ENCODE measurements around the gene CERS6. TPM values are rescaled to one million over a fixed set of nuclear protein-coding genes. Genes with fewer than 3 reads are reported as not detected.

CERS6 gene
- total RNA-seq, 1 experiment from 2014 or later = 45.9 TPM

- DNase-seq = no peak
- TF ChIP-seq, protein P1, sequence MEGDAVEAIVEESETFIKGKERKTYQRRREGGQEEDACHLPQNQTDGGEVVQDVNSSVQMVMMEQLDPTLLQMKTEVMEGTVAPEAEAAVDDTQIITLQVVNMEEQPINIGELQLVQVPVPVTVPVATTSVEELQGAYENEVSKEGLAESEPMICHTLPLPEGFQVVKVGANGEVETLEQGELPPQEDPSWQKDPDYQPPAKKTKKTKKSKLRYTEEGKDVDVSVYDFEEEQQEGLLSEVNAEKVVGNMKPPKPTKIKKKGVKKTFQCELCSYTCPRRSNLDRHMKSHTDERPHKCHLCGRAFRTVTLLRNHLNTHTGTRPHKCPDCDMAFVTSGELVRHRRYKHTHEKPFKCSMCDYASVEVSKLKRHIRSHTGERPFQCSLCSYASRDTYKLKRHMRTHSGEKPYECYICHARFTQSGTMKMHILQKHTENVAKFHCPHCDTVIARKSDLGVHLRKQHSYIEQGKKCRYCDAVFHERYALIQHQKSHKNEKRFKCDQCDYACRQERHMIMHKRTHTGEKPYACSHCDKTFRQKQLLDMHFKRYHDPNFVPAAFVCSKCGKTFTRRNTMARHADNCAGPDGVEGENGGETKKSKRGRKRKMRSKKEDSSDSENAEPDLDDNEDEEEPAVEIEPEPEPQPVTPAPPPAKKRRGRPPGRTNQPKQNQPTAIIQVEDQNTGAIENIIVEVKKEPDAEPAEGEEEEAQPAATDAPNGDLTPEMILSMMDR (IDR thresholded peaks at IDR 0.05; ENCODE audit: unreplicated experiment) = no peak
- no peaks in the 10 kb centered on the region for H3K4me1 Mint-ChIP-seq (ENCODE audit: low read depth, unreplicated experiment)
- CTCF ChIA-PET = no interaction called here
- H3K9me3 Mint-ChIP-seq (ENCODE audit: low read depth, unreplicated experiment) = no peaks in the 10 kb centered on the region
- H3K27ac Mint-ChIP-seq (ENCODE audit: unreplicated experiment) = no peak overlapping the region
- BruUV-seq (replicated peaks) = no TSS peak
- H3K27me3 Mint-ChIP-seq (ENCODE audit: unreplicated experiment) = no peaks in the 10 kb centered on the region
- H3K4me3 Mint-ChIP-seq (ENCODE audit: low read depth, unreplicated experiment) = no peak overlapping the region
- H3K36me3 Mint-ChIP-seq (ENCODE audit: insufficient read depth, unreplicated experiment) = no peaks in the 10 kb centered on the region
- intact Hi-C loops (cut with micrococcal nuclease; ENCODE audit: unreplicated experiment) = no loop called here
Observed at GRCh38 chr2:168650139-168650538, 194.1 kb downstream of the CERS6 start.

DNA sequence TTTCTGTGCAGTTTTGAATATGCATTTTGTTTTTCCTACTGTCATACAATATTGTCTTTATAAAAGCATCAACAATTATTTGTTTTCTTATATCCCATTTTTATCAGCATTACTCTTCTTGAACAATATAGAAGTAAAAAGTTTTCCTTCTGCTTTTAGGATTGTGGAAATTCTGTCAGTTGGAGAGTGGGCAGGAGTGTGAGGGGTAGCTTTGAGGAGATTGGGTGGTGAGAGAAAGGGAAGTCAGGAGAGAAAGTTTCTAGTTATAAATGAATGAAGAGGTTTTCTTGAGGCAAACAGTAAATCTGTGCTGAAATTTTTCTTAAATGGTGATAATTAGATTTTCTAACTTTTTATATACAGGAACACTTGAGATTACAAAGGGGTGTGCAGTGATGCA lies 194.7 kb downstream of the CERS6 start:
- Mint-ChIP-seq H3K9me3 (ENCODE audit: low read depth, unreplicated experiment) (no peaks in the 10 kb centered on the region), H3K4me3 (ENCODE audit: low read depth, unreplicated experiment) (no peak overlapping the region), H3K27ac (ENCODE audit: unreplicated experiment) (no peak overlapping the region), H3K27me3 (ENCODE audit: unreplicated experiment) (no peaks in the 10 kb centered on the region), H3K36me3 (ENCODE audit: insufficient read depth, unreplicated experiment) (no peaks in the 10 kb centered on the region), H3K4me1 (ENCODE audit: low read depth, unreplicated experiment) (no peaks in the 10 kb centered on the region)
- BruUV-seq (replicated peaks) = no TSS peak
- CTCF ChIA-PET = no interaction called here
- intact Hi-C loops (cut with micrococcal nuclease; ENCODE audit: unreplicated experiment) = no loop called here
- DNase-seq = no peak
- TF ChIP-seq, protein P1 (IDR thresholded peaks at IDR 0.05; ENCODE audit: unreplicated experiment) = no peak

DNA sequence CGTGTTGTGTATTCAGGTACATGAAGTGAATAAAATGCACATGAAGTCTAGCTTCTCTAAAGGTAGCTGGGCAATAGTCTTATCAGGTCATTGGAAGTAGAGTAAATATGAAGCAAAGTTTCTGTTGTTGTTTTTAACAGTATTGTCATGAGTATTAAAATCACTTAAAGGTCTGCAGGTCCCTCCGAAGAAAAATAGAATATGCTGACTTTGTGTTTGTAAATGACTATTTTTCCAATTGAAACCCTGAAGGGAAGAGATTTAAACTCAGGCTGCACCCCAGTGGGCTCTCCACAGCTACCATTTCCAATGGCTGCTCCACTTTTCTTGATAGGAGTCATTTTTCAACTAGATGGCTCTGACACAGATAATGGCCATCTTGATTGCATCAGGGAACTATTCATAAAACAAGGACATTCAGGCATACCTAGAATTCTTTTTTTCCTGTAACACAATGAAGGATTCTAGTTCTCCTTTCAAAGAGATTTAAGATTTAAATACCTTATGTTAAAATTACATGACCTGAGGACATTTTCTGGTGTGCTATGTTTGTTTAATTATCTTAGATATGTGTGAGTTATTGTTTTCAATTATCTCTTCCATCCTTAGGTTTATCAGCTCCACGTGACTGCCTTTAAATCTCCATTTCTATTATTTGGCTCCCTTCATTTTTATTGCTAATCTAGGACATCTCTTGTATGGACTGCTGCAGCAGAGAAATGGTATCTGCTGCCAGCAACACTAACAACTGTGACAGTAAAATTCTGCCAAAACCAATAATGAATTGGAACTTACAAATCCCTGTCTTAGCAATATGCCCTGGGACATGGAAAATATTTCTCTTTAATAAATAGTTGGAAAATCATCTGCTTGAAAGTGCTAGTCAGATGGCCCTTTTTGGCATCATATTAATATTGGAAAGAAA lies 197.2 kb downstream of the CERS6 start:
- CTCF ChIA-PET = no interaction called here
- no peak overlapping the region for H3K27ac Mint-ChIP-seq (ENCODE audit: unreplicated experiment)

GRCh38 chr2:168654705-168655104 lies 198.6 kb downstream of the CERS6 start:
- H3K27me3 Mint-ChIP-seq (ENCODE audit: unreplicated experiment) = no peaks in the 10 kb centered on the region
- TF ChIP-seq, protein P1 (IDR thresholded peaks at IDR 0.05; ENCODE audit: unreplicated experiment) = no peak
- no peak overlapping the region for H3K27ac Mint-ChIP-seq (ENCODE audit: unreplicated experiment)
- H3K4me3 Mint-ChIP-seq (ENCODE audit: low read depth, unreplicated experiment) = no peak overlapping the region
- BruUV-seq (replicated peaks) = no TSS peak
- intact Hi-C loops (cut with micrococcal nuclease; ENCODE audit: unreplicated experiment) = no loop called here
- H3K9me3 Mint-ChIP-seq (ENCODE audit: low read depth, unreplicated experiment) = no peaks in the 10 kb centered on the region
- no peak for DNase-seq
- no peaks in the 10 kb centered on the region for H3K36me3 Mint-ChIP-seq (ENCODE audit: insufficient read depth, unreplicated experiment)
- CTCF ChIA-PET = no interaction called here
- H3K4me1 Mint-ChIP-seq (ENCODE audit: low read depth, unreplicated experiment) = no peaks in the 10 kb centered on the region

More for the DNA sequence above, 197.2 kb downstream of the CERS6 start:
- TF ChIP-seq, protein P1 (IDR thresholded peaks at IDR 0.05; ENCODE audit: unreplicated experiment) = no peak
- Mint-ChIP-seq H3K4me3 (ENCODE audit: low read depth, unreplicated experiment) (no peak overlapping the region), H3K9me3 (ENCODE audit: low read depth, unreplicated experiment) (no peaks in the 10 kb centered on the region), H3K4me1 (ENCODE audit: low read depth, unreplicated experiment) (no peaks in the 10 kb centered on the region), H3K27me3 (ENCODE audit: unreplicated experiment) (no peaks in the 10 kb centered on the region), H3K36me3 (ENCODE audit: insufficient read depth, unreplicated experiment) (no peaks in the 10 kb centered on the region)
- no peak for DNase-seq
- intact Hi-C loops (cut with micrococcal nuclease; ENCODE audit: unreplicated experiment) = no loop called here
- no TSS peak for BruUV-seq (replicated peaks)
